SHP77 (cell line): Measurements from ENCODE around the gene QPCTL.
"Not testable (repeated sequence)": the region's sequence is repeated elsewhere in the genome, so short reads cannot be mapped to it uniquely, and the experiment has no call there.

ENCODE experiments used
- DNase-seq, 2 experiments: peaks; one replicate each; lab custom pipeline; 2025; lab: John Stamatoyannopoulos, UW

The QPCTL gene

GRCh38 chr19:45717131-45717982 lies 24.9 kb downstream of the QPCTL start:
- DNase-seq: peak; percentile 97 to 98

GRCh38 chr19:45717983-45718650 lies 25.7 kb downstream of the QPCTL start:
- no peak for DNase-seq

GRCh38 chr19:45720065-45720464 lies 27.6 kb downstream of the QPCTL start:
- not testable (repeated sequence) for DNase-seq

GRCh38 chr19:45728683-45729082 lies 36.2 kb downstream of the QPCTL start:
- DNase-seq: not testable (repeated sequence)

GRCh38 chr19:45729800-45730290 lies 37.4 kb downstream of the QPCTL start:
- DNase-seq: no peak

- DNase-seq: peak; percentile 97
These were observed 38.2 kb downstream of the QPCTL start, which contains the start of gene FBXO46 for GRCh38 chr19:45730368-45731288. TSS of gene FBXO46 (minus strand) at chr19:45730896. CDS start at chr19:45713495, 17,401 bp downstream.

GRCh38 chr19:45733160-45733810 lies 40.8 kb downstream of the QPCTL start, which contains the start of gene MEIOSIN:
TSS of gene MEIOSIN (plus strand) at chr19:45733439. CDS start at chr19:45735377, 1,938 bp downstream.
- DNase-seq: no peak

- no peak for DNase-seq
These were observed 47.3 kb downstream of the QPCTL start for GRCh38 chr19:45739498-45740439.

- no peak for DNase-seq
These were observed 50.5 kb downstream of the QPCTL start for GRCh38 chr19:45742969-45743368.

- DNase-seq: no peak
These were observed 53.1 kb downstream of the QPCTL start for GRCh38 chr19:45745606-45746005.

GRCh38 chr19:45746866-45747265 lies 54.4 kb downstream of the QPCTL start:
- no peak for DNase-seq

GRCh38 chr19:45747513-45747912 lies 55.0 kb downstream of the QPCTL start:
- DNase-seq: no peak

- not testable (repeated sequence) for DNase-seq
These were observed 59.0 kb downstream of the QPCTL start for GRCh38 chr19:45751483-45751882.

GRCh38 chr19:45752639-45753038 lies 60.2 kb downstream of the QPCTL start:
- DNase-seq: no peak

GRCh38 chr19:45753548-45753947 lies 61.1 kb downstream of the QPCTL start:
- DNase-seq: no peak
